ENCODE results near the gene F8.

DNA sequence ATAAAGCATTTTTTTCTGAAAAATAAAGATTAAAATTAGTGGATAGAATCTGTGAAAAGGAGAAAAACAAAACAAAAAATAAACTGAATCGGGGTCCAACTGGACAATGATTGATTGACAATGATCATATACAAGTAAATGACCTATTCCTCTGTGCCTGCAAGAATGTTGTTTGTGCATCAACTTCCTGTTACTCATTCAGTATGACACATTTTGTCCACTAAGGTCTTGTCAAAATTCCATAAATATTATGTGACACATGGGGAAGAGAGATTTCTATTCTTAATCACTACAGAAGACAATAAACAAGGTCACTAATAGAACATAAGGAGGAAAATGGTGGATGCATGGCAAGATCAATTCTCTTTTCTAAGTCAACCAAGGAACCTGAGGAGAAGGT, 54.9 kb downstream of the F8 start:
- TF ChIP-seq JUND (IDR thresholded peaks at IDR 0.05) (peak; percentile 58), POLR2AphosphoS5 (IDR thresholded peaks at IDR 0.05; ENCODE audit: low read depth, low read length) (no peak), ELF1 (IDR thresholded peaks at IDR 0.05; ENCODE audit: borderline replicate concordance, low read depth) (no peak), TCF7L2 (IDR thresholded peaks at IDR 0.05; ENCODE audit: borderline replicate concordance, extremely low read depth, insufficient read depth, insufficient read length) (no peak)
- TF ChIP-seq, protein P1, sequence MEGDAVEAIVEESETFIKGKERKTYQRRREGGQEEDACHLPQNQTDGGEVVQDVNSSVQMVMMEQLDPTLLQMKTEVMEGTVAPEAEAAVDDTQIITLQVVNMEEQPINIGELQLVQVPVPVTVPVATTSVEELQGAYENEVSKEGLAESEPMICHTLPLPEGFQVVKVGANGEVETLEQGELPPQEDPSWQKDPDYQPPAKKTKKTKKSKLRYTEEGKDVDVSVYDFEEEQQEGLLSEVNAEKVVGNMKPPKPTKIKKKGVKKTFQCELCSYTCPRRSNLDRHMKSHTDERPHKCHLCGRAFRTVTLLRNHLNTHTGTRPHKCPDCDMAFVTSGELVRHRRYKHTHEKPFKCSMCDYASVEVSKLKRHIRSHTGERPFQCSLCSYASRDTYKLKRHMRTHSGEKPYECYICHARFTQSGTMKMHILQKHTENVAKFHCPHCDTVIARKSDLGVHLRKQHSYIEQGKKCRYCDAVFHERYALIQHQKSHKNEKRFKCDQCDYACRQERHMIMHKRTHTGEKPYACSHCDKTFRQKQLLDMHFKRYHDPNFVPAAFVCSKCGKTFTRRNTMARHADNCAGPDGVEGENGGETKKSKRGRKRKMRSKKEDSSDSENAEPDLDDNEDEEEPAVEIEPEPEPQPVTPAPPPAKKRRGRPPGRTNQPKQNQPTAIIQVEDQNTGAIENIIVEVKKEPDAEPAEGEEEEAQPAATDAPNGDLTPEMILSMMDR (IDR thresholded peaks at IDR 0.05 in 2 of 3, conservative IDR thresholded peaks at IDR 0.05 in 1 of 3; ENCODE audit: borderline replicate concordance in 1 of 3, insufficient read depth in 1 of 3, low read depth in 2 of 3, low read length in 2 of 3), result no peak
- TF ChIP-seq, protein P2, sequence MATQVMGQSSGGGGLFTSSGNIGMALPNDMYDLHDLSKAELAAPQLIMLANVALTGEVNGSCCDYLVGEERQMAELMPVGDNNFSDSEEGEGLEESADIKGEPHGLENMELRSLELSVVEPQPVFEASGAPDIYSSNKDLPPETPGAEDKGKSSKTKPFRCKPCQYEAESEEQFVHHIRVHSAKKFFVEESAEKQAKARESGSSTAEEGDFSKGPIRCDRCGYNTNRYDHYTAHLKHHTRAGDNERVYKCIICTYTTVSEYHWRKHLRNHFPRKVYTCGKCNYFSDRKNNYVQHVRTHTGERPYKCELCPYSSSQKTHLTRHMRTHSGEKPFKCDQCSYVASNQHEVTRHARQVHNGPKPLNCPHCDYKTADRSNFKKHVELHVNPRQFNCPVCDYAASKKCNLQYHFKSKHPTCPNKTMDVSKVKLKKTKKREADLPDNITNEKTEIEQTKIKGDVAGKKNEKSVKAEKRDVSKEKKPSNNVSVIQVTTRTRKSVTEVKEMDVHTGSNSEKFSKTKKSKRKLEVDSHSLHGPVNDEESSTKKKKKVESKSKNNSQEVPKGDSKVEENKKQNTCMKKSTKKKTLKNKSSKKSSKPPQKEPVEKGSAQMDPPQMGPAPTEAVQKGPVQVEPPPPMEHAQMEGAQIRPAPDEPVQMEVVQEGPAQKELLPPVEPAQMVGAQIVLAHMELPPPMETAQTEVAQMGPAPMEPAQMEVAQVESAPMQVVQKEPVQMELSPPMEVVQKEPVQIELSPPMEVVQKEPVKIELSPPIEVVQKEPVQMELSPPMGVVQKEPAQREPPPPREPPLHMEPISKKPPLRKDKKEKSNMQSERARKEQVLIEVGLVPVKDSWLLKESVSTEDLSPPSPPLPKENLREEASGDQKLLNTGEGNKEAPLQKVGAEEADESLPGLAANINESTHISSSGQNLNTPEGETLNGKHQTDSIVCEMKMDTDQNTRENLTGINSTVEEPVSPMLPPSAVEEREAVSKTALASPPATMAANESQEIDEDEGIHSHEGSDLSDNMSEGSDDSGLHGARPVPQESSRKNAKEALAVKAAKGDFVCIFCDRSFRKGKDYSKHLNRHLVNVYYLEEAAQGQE (IDR thresholded peaks at IDR 0.05; ENCODE audit: low read depth), result no peak
